ENCODE data around the gene PODN.

DNA sequence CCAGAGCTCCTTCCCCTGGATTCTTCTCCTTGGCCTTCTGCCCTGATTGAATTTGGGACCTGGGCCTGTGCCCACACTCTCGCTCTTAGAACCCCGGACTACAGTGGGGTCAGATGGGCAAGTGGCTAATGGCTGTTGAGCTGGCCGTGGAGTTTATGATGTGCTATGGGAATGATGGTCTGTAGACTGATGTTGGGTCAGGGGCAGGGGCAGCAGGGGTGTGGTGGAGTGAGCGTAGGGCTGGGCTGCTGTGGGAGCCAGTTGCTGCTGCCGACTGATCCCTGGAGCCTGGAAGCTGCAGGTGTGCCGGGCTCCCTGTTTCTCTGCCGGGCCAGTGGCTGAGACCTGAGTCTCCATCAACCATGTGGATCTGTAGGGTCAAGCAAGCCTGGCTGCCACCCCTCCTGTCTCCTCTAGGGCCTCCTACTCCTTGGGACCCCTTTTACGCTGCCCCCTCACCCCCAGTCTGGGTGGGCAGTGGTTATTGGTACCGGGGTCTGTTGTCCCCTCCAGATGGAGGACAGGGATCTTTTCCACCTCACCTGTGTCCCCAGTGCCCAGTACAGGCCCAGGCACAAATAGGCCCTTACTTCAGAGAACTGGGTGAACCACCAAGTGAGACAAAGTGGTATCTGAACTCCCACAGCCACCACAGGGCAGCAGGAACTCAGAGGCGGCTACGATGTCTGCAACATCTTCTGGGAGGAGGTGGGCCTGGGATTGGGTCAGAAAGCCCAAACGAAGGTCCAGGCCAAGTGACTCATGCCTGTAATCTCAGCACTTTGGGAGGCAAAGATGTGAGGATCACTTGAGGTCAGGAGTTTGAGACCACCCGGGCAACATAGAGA, 5.1 kb downstream of the PODN start:
- no peak for TF ChIP-seq POLR2A (IDR thresholded peaks at IDR 0.05)
- TF ChIP-seq, protein P1, sequence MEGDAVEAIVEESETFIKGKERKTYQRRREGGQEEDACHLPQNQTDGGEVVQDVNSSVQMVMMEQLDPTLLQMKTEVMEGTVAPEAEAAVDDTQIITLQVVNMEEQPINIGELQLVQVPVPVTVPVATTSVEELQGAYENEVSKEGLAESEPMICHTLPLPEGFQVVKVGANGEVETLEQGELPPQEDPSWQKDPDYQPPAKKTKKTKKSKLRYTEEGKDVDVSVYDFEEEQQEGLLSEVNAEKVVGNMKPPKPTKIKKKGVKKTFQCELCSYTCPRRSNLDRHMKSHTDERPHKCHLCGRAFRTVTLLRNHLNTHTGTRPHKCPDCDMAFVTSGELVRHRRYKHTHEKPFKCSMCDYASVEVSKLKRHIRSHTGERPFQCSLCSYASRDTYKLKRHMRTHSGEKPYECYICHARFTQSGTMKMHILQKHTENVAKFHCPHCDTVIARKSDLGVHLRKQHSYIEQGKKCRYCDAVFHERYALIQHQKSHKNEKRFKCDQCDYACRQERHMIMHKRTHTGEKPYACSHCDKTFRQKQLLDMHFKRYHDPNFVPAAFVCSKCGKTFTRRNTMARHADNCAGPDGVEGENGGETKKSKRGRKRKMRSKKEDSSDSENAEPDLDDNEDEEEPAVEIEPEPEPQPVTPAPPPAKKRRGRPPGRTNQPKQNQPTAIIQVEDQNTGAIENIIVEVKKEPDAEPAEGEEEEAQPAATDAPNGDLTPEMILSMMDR (IDR thresholded peaks at IDR 0.05), result no peak
